ENCODE results near the gene IGFL2.

The IGFL2 gene

DNA sequence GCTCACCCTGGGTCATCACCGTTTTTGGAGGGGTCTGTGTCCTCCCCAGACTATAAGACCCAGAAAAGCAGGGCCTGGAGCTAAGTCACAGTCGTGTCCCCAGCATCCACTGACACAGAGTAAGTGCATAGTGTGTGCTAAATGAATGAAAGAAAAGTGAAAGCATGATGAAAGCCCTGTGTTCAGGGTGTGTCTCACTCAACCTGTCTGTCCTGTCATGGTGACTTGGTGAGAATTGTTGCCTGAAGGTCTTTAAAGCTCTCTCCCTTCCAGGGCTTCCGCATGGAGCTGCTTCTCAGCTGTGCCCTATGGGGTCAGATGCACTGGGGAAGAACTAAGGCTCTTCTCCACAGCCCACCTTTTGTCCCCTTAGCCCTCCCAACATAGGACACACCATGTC is 61.0 kb downstream of the IGFL2 start:
- DNase-seq (ENCODE audit: low spot score): no peak

DNA sequence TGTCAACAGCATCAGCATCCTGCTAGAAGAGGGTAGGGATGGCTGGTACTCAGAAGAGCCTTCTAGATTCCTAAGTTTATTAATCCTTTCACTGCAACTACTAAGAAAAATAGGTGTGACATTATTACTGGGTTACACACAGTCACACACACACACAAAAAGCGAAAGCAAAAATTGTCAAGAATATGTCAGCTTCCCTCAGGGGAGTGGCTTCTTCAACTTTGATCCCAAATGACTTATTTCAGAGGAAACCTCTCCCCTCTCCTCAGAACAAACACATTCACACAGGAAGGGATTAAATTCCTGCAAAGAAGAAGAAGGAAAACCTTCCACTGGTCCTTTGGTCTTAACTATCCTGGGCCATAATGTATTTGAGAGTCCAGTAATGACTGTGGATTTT is 61.4 kb downstream of the IGFL2 start:
- no peak for DNase-seq (ENCODE audit: low spot score)

DNA sequence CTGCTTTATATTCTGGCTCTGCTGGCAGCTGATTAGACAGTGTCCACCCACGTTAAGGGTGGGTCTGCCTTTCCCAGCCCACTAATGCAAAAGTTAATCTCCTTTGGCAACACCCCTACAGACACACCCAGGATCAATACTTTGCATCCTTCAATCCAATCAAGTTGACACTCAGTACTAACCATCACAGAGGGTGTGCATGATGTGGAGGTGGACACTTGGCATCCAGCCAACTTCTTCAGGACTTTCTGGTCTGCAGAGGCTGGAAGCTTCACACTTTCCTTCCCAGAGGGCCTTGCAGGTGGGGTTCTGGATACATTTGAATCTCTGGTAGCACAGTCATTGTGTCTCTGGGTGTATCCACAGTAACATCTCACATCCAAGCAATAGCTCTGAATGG is 62.6 kb downstream of the IGFL2 start:
- DNase-seq (ENCODE audit: low spot score): no peak

Measured in D341Med (cell line).